Activated CD4-positive, alpha-beta memory T cell treated with anti-CD3 and anti-CD28 coated beads for 36 hours (primary cell): ENCODE results near the gene FBXL17. TPM values are rescaled to one million over a fixed set of nuclear protein-coding genes. Genes with fewer than 3 reads are reported as not detected.

ENCODE experiments used
- CTCF ChIA-PET: fragments of 350-600 bp; sonication (Branson Sonifier 250); formaldehyde crosslinking; loops from one replicate; lab custom pipeline; 2021; ENCODE audit warnings: antibody characterized with exemption, inconsistent platforms; lab: Charles Lee
- POLR2A ChIA-PET: fragments of 350-600 bp; sonication (Branson Sonifier 250); formaldehyde crosslinking; loops from one replicate; lab custom pipeline; 2021; ENCODE audit warnings: antibody characterized with exemption; lab: Charles Lee
- DNase-seq: peaks from one replicate; pipeline ENCODE4 v3.0.0-alpha.2; 2020
- H3K27ac Mint-ChIP-seq: one replicate; pipeline ENCODE4 v1.8.0; 2021; ENCODE audit warnings: mixed read lengths
- H3K27me3 Mint-ChIP-seq: one replicate; pipeline ENCODE4 v1.8.0; 2021; ENCODE audit warnings: mixed read lengths
- H3K36me3 Mint-ChIP-seq: one replicate; pipeline ENCODE4 v1.8.0; 2021; ENCODE audit warnings: mixed read lengths
- H3K4me1 Mint-ChIP-seq: one replicate; pipeline ENCODE4 v1.8.0; 2021; ENCODE audit warnings: low read depth, mixed read lengths
- H3K4me3 Mint-ChIP-seq: one replicate; pipeline ENCODE4 v1.8.0; 2021; ENCODE audit warnings: mild to moderate bottlenecking, mixed read lengths
- H3K9me3 Mint-ChIP-seq: one replicate; pipeline ENCODE4 v1.8.0; 2021; ENCODE audit warnings: mixed read lengths
- intact Hi-C: fragments of 100-400 bp; cut with micrococcal nuclease; formaldehyde crosslinking; loops from one replicate; pipeline ENCODE4 v1.15.1; 2023
- total RNA-seq, 2 experiments: library from RNA; stranded (reverse); gene quantifications; one replicate each; pipeline ENCODE4 v1.2.3, GENCODE V29; 2021

The FBXL17 gene
- total RNA-seq, 2 experiments from 2014 or later: 5.5 to 6.7 TPM

- Mint-ChIP-seq H3K27me3 (no peaks in the 10 kb centered on the region), H3K4me1 (no peaks in the 10 kb centered on the region), H3K4me3 (no peak overlapping the region), H3K27ac (no peak overlapping the region), H3K9me3 (no peaks in the 10 kb centered on the region), H3K36me3 (peaks cover 3% of the 10 kb centered on the region)
- ChIA-PET POLR2A (no interaction called here), CTCF (no interaction called here)
- DNase-seq: no peak
- intact Hi-C loops: no loop called here
Observed at GRCh38 chr5:108093186-108093585, 288.7 kb downstream of the FBXL17 start.

DNA sequence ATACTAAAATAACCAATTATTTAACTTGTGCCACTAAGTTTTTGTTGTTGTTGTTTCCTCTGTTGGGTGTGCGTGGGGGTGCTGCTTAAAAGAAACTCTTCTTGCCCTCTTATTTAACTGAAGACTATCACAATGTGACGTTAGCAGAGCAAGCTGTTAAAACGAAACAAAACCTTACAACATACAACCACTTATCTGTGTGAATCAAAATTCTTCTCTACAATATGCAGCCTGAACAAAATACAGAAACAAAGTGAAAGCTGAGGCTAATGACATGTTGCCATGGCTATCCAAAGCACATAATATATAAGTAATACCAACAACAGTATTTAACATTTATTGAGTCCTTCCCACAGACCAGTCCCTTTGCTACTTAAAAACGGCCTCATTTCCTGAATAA, 291.0 kb downstream of the FBXL17 start:
- POLR2A ChIA-PET: no interaction called here
- Mint-ChIP-seq H3K36me3 (peaks cover 4% of the 10 kb centered on the region), H3K27ac (no peak overlapping the region), H3K9me3 (no peaks in the 10 kb centered on the region), H3K4me3 (no peak overlapping the region), H3K4me1 (no peaks in the 10 kb centered on the region), H3K27me3 (no peaks in the 10 kb centered on the region)
- intact Hi-C loops: no loop called here
- DNase-seq: no peak
- CTCF ChIA-PET: no interaction called here

DNA sequence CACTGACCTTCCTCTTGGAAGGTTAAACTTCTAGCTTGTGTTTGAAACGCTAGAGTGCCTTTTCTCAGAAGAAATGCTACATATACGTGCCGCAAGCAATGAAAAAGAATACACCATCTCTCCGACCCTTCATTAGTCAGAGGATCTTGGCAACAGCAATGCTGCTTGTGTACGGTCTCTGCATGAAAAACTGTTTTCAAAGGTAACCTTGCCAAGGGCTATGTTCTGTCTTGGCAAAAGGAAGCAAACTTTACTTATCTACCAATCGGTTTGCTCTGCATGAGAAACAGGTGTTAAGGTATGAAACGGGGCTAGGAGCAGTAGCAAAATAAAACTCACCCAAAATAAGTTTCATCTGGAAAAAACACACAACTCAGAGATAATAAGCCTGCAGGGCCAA, 297.8 kb downstream of the FBXL17 start:
- Mint-ChIP-seq H3K4me3 (no peak overlapping the region), H3K36me3 (peaks cover 10% of the 10 kb centered on the region), H3K4me1 (no peaks in the 10 kb centered on the region), H3K27me3 (no peaks in the 10 kb centered on the region), H3K27ac (no peak overlapping the region), H3K9me3 (no peaks in the 10 kb centered on the region)
- intact Hi-C loops: no loop called here
- ChIA-PET POLR2A (no interaction called here), CTCF (no interaction called here)
- DNase-seq: no peak

- intact Hi-C loops: no loop called here
- H3K4me1 Mint-ChIP-seq: no peaks in the 10 kb centered on the region
- POLR2A ChIA-PET: no interaction called here
- no peak for DNase-seq
- H3K36me3 Mint-ChIP-seq: peaks cover 8% of the 10 kb centered on the region
- no peak overlapping the region for H3K4me3 Mint-ChIP-seq
- no peaks in the 10 kb centered on the region for H3K9me3 Mint-ChIP-seq
- CTCF ChIA-PET: interaction anchor here (0.6 kb wide), 1 partner anchor 591 kb away, joined by 3 read pairs; no protein-coding TSS in a partner anchor
- H3K27ac Mint-ChIP-seq: no peak overlapping the region
- no peaks in the 10 kb centered on the region for H3K27me3 Mint-ChIP-seq
Observed at GRCh38 chr5:108083232-108083631, 298.7 kb downstream of the FBXL17 start.

GRCh38 chr5:108081707-108082106, 300.2 kb downstream of the FBXL17 start:
- CTCF ChIA-PET: no interaction called here
- intact Hi-C loops: no loop called here
- POLR2A ChIA-PET: no interaction called here
- H3K27ac Mint-ChIP-seq: no peak overlapping the region
- H3K9me3 Mint-ChIP-seq: no peaks in the 10 kb centered on the region
- DNase-seq: no peak
- H3K4me1 Mint-ChIP-seq: no peaks in the 10 kb centered on the region
- peaks cover 6% of the 10 kb centered on the region for H3K36me3 Mint-ChIP-seq
- no peak overlapping the region for H3K4me3 Mint-ChIP-seq
- no peaks in the 10 kb centered on the region for H3K27me3 Mint-ChIP-seq

GRCh38 chr5:108079753-108080152, 302.1 kb downstream of the FBXL17 start:
- H3K27me3 Mint-ChIP-seq: no peaks in the 10 kb centered on the region
- H3K4me3 Mint-ChIP-seq: no peak overlapping the region
- DNase-seq: no peak
- CTCF ChIA-PET: no interaction called here
- H3K4me1 Mint-ChIP-seq: no peaks in the 10 kb centered on the region
- H3K36me3 Mint-ChIP-seq: peaks cover 14% of the 10 kb centered on the region
- intact Hi-C loops: no loop called here
- H3K9me3 Mint-ChIP-seq: peaks cover 3% of the 10 kb centered on the region
- no peak overlapping the region for H3K27ac Mint-ChIP-seq
- POLR2A ChIA-PET: no interaction called here

DNA sequence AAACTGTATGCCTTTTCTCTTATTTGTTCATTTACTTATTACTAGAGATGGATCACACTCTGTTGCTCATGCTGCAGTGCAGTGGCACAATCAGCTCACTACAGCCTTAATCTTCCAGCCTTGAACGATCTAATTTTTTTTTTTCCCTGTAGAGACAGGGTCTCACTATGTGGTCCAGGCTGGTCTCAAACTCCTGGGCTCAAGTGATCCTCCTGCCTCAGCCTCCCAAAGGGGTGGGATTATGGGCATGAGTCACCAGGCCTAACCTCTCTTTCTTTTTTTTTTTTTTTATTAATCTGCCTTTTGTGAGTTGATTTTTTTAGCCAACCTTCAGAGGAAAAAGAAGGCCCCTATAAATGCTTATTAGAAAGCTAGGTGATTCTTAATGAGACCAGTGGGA, 303.0 kb downstream of the FBXL17 start:
- ChIA-PET CTCF (no interaction called here), POLR2A (no interaction called here)
- peaks cover 20% of the 10 kb centered on the region for H3K36me3 Mint-ChIP-seq

GRCh38 chr5:108078345-108078744, 303.6 kb downstream of the FBXL17 start:
- no peak for DNase-seq
- Mint-ChIP-seq H3K4me1 (no peaks in the 10 kb centered on the region), H3K27ac (no peak overlapping the region), H3K4me3 (no peak overlapping the region), H3K36me3 (peaks cover 23% of the 10 kb centered on the region), H3K9me3 (peaks cover 9% of the 10 kb centered on the region), H3K27me3 (no peaks in the 10 kb centered on the region)
- intact Hi-C loops: no loop called here
- ChIA-PET POLR2A (no interaction called here), CTCF (no interaction called here)

More for the DNA sequence above, 303.0 kb downstream of the FBXL17 start:
- H3K9me3 Mint-ChIP-seq: peaks cover 7% of the 10 kb centered on the region
- no peak overlapping the region for H3K4me3 Mint-ChIP-seq
- H3K27me3 Mint-ChIP-seq: no peaks in the 10 kb centered on the region
- no peaks in the 10 kb centered on the region for H3K4me1 Mint-ChIP-seq
- intact Hi-C loops: no loop called here
- no peak overlapping the region for H3K27ac Mint-ChIP-seq
- no peak for DNase-seq

DNA sequence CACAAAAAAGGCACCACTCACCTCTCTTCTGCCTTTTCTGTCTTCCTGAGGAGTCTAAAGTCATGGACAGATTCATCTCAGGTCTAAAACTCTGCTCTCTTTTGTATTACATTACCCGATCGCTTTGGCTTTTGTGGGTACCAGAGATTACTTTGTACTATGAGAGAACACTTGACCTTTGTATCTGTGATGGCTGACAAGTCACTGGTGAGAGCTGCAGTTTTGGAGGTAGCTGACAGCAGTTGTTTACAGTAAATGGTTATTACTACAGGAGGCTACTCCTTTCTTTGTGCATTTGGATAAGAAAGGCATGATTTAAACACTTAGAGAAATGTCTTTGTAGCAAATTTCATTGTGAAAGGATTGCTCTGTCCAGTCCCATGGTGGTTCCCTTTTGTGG, 307.3 kb downstream of the FBXL17 start:
- no peaks in the 10 kb centered on the region for H3K27me3 Mint-ChIP-seq
- H3K9me3 Mint-ChIP-seq: peaks cover 9% of the 10 kb centered on the region
- ChIA-PET CTCF (no interaction called here), POLR2A (no interaction called here)
- no peaks in the 10 kb centered on the region for H3K4me1 Mint-ChIP-seq
- intact Hi-C loops: no loop called here
- no peak overlapping the region for H3K27ac Mint-ChIP-seq
- peaks cover 20% of the 10 kb centered on the region for H3K36me3 Mint-ChIP-seq
- H3K4me3 Mint-ChIP-seq: no peak overlapping the region
- DNase-seq: no peak

DNA sequence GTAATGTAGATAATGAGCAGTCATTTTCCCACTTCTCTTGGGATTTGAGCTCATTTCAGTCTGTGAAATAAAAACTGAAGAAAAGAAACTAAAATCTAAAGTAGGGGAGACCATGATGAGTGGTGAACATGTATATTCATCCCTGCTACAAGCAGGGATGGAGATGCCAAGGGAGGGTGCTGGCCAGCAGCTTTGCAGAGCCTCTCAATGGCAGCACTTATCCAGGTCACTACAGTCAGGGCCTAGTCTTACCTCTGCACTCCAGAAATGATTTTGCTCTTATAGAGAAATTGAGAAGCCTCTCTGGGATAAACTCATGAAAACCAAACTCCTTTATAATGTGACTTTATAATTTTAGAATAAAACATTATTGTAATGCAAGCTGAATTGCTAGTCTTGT, 317.6 kb downstream of the FBXL17 start:
- POLR2A ChIA-PET: no interaction called here
- intact Hi-C loops: no loop called here
- Mint-ChIP-seq H3K36me3 (no peaks in the 10 kb centered on the region), H3K27ac (no peak overlapping the region), H3K27me3 (no peaks in the 10 kb centered on the region), H3K4me1 (no peaks in the 10 kb centered on the region), H3K4me3 (no peak overlapping the region), H3K9me3 (no peaks in the 10 kb centered on the region)
- CTCF ChIA-PET: no interaction called here
- no peak for DNase-seq

- intact Hi-C loops: no loop called here
- H3K9me3 Mint-ChIP-seq: no peaks in the 10 kb centered on the region
- no peaks in the 10 kb centered on the region for H3K27me3 Mint-ChIP-seq
- ChIA-PET CTCF (no interaction called here), POLR2A (no interaction called here)
- H3K27ac Mint-ChIP-seq: no peak overlapping the region
- no peak for DNase-seq
- H3K4me1 Mint-ChIP-seq: no peaks in the 10 kb centered on the region
- H3K36me3 Mint-ChIP-seq: no peaks in the 10 kb centered on the region
- H3K4me3 Mint-ChIP-seq: no peak overlapping the region
Observed at GRCh38 chr5:108061941-108062340, 320.0 kb downstream of the FBXL17 start.

GRCh38 chr5:108060340-108060739, 321.6 kb downstream of the FBXL17 start:
- DNase-seq: no peak
- Mint-ChIP-seq H3K36me3 (no peaks in the 10 kb centered on the region), H3K4me1 (no peaks in the 10 kb centered on the region), H3K27ac (no peak overlapping the region), H3K27me3 (no peaks in the 10 kb centered on the region), H3K4me3 (no peak overlapping the region), H3K9me3 (no peaks in the 10 kb centered on the region)
- ChIA-PET POLR2A (no interaction called here), CTCF (no interaction called here)
- intact Hi-C loops: no loop called here

- POLR2A ChIA-PET: no interaction called here
- no peak for DNase-seq
- peaks cover 4% of the 10 kb centered on the region for H3K36me3 Mint-ChIP-seq
- H3K4me3 Mint-ChIP-seq: no peak overlapping the region
- peaks cover 5% of the 10 kb centered on the region for H3K9me3 Mint-ChIP-seq
- no peaks in the 10 kb centered on the region for H3K27me3 Mint-ChIP-seq
- CTCF ChIA-PET: no interaction called here
- no peak overlapping the region for H3K27ac Mint-ChIP-seq
- H3K4me1 Mint-ChIP-seq: no peaks in the 10 kb centered on the region
- intact Hi-C loops: no loop called here
Observed at GRCh38 chr5:108059334-108059733, 322.6 kb downstream of the FBXL17 start.
